ENCODE results near the gene GALNTL6. TPM values are rescaled to one million over a fixed set of nuclear protein-coding genes. Genes with fewer than 3 reads are reported as not detected.

Gene GALNTL6
- total and polyA plus RNA-seq, 2 donors (not counting 1 experiment from before 2014, with no cell fraction given) = 0.99 to 1.1 TPM

DNA sequence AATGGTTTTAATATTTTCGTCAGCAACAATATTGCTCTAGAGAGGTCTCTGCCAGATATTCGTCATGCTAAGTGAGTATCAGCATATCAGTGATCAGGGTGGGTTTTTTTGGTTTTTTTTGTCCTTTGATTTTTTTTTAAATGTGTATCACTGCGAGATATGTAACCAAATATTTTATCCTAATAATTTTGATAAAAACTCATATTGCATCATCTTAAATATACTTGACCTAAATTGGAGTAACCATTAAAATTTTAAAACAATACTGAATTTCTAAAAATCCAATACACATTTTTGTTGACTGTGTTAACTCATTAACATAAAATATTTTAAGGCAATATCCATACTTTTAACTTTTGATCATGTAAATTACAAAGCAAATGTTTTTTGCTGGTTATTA is 498.5 kb downstream of the GALNTL6 start:
- CTCF ChIA-PET = no interaction called here

GRCh38 chr4:172323288-172323687 is 510.1 kb downstream of the GALNTL6 start:
- ATAC-seq (ENCODE audit: low read depth) (no peak), DNase-seq (no peak)
- no peak overlapping the region for H3K27ac ChIP-seq (ENCODE audit: low read length in 2 of 2)
- TF ChIP-seq, protein P1, sequence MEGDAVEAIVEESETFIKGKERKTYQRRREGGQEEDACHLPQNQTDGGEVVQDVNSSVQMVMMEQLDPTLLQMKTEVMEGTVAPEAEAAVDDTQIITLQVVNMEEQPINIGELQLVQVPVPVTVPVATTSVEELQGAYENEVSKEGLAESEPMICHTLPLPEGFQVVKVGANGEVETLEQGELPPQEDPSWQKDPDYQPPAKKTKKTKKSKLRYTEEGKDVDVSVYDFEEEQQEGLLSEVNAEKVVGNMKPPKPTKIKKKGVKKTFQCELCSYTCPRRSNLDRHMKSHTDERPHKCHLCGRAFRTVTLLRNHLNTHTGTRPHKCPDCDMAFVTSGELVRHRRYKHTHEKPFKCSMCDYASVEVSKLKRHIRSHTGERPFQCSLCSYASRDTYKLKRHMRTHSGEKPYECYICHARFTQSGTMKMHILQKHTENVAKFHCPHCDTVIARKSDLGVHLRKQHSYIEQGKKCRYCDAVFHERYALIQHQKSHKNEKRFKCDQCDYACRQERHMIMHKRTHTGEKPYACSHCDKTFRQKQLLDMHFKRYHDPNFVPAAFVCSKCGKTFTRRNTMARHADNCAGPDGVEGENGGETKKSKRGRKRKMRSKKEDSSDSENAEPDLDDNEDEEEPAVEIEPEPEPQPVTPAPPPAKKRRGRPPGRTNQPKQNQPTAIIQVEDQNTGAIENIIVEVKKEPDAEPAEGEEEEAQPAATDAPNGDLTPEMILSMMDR (IDR thresholded peaks at IDR 0.05) = no peak
- no peak for TF ChIP-seq EZH2 (IDR thresholded peaks at IDR 0.05; ENCODE audit: borderline replicate concordance, insufficient read depth, low read depth, low read length, poor library complexity, severe bottlenecking)
- no peak overlapping the region for H3K27ac Mint-ChIP-seq
- H4K20me1 ChIP-seq (ENCODE audit: control insufficient read depth, insufficient read depth, low read length, poor library complexity, severe bottlenecking) = no peaks in the 10 kb centered on the region
- H3K9me3 ChIP-seq (ENCODE audit: control extremely low read depth in 1 of 3, control insufficient read depth in 2 of 3, insufficient read depth in 1 of 3, low read length in 2 of 3) = no peaks in the 10 kb centered on the region
- no peak overlapping the region for H3K9ac ChIP-seq (ENCODE audit: low read length)
- POLR2A ChIA-PET = no interaction called here
- H3K9me3 Mint-ChIP-seq (ENCODE audit: insufficient read depth) = no peaks in the 10 kb centered on the region
- H3K4me2 ChIP-seq (replicated peaks; ENCODE audit: low read depth, low read length, poor library complexity, severe bottlenecking) = no peak overlapping the region
- no peak overlapping the region for H3K4me3 ChIP-seq (ENCODE audit: control extremely low read depth in 1 of 5, extremely low read depth in 1 of 5, insufficient read depth in 1 of 5, low read depth in 2 of 5, low read length in 4 of 5)
- intact Hi-C loops (cut with micrococcal nuclease) = no loop called here
- no peaks in the 10 kb centered on the region for H3K27me3 Mint-ChIP-seq
- CTCF ChIA-PET = no interaction called here
- H3K4me1 Mint-ChIP-seq = no peaks in the 10 kb centered on the region
- H3K27me3 ChIP-seq (replicated peaks in 1 of 4; ENCODE audit: control extremely low read depth in 1 of 4, control insufficient read depth in 3 of 4, insufficient read depth in 4 of 4, low read length in 3 of 4) = no peaks in the 10 kb centered on the region
- H3K36me3 ChIP-seq (replicated peaks in 1 of 2; ENCODE audit: control extremely low read depth in 1 of 2, control insufficient read depth in 1 of 2, extremely low read depth in 1 of 2, insufficient read depth in 2 of 2, low read length in 1 of 2) = no peaks in the 10 kb centered on the region
- no peaks in the 10 kb centered on the region for H3K4me1 ChIP-seq (ENCODE audit: control insufficient read depth in 2 of 2, insufficient read depth in 2 of 2, low read length in 2 of 2)
- WGBS (ENCODE audit: insufficient coverage) = no CpG with 5 or more reads among the region's 2 CpGs
- H2AFZ ChIP-seq (ENCODE audit: insufficient read depth, low read depth, low read length, poor library complexity, severe bottlenecking) = no peak overlapping the region
- H3K4me3 Mint-ChIP-seq = no peak overlapping the region
- H3K79me2 ChIP-seq (ENCODE audit: control insufficient read depth, insufficient read depth, low read length) = no peaks in the 10 kb centered on the region

More for the DNA sequence above, 498.5 kb downstream of the GALNTL6 start:
- POLR2A ChIA-PET = no interaction called here
- Histone ChIP-seq H3K4me1 (ENCODE audit: control insufficient read depth in 2 of 2, insufficient read depth in 2 of 2, low read length in 2 of 2) (no peaks in the 10 kb centered on the region), H3K27me3 (replicated peaks in 1 of 4; ENCODE audit: control extremely low read depth in 1 of 4, control insufficient read depth in 3 of 4, insufficient read depth in 4 of 4, low read length in 3 of 4) (no peaks in the 10 kb centered on the region), H3K79me2 (ENCODE audit: control insufficient read depth, insufficient read depth, low read length) (no peaks in the 10 kb centered on the region), H3K36me3 (replicated peaks in 1 of 2; ENCODE audit: control extremely low read depth in 1 of 2, control insufficient read depth in 1 of 2, extremely low read depth in 1 of 2, insufficient read depth in 2 of 2, low read length in 1 of 2) (no peaks in the 10 kb centered on the region), H3K4me3 (ENCODE audit: control extremely low read depth in 1 of 5, extremely low read depth in 1 of 5, insufficient read depth in 1 of 5, low read depth in 2 of 5, low read length in 4 of 5) (no peak overlapping the region), H2AFZ (ENCODE audit: insufficient read depth, low read depth, low read length, poor library complexity, severe bottlenecking) (no peak overlapping the region), H3K4me2 (replicated peaks; ENCODE audit: low read depth, low read length, poor library complexity, severe bottlenecking) (no peak overlapping the region), H3K9ac (ENCODE audit: low read length) (no peak overlapping the region), H3K9me3 (ENCODE audit: control extremely low read depth in 1 of 3, control insufficient read depth in 2 of 3, insufficient read depth in 1 of 3, low read length in 2 of 3) (no peaks in the 10 kb centered on the region), H4K20me1 (ENCODE audit: control insufficient read depth, insufficient read depth, low read length, poor library complexity, severe bottlenecking) (no peaks in the 10 kb centered on the region), H3K27ac (ENCODE audit: low read length in 2 of 2) (no peak overlapping the region)
- no peak for DNase-seq
- intact Hi-C loops (cut with micrococcal nuclease) = no loop called here
- no peak for ATAC-seq (ENCODE audit: low read depth)
- TF ChIP-seq EZH2 (IDR thresholded peaks at IDR 0.05; ENCODE audit: borderline replicate concordance, insufficient read depth, low read depth, low read length, poor library complexity, severe bottlenecking) = no peak
- TF ChIP-seq, protein P1 (IDR thresholded peaks at IDR 0.05) = no peak
- WGBS (ENCODE audit: insufficient coverage) = no CpG with 5 or more reads among the region's 3 CpGs
- H3K4me1 Mint-ChIP-seq = no peaks in the 10 kb centered on the region
- no peak overlapping the region for H3K4me3 Mint-ChIP-seq
- H3K27me3 Mint-ChIP-seq = no peaks in the 10 kb centered on the region
- no peak overlapping the region for H3K27ac Mint-ChIP-seq
- H3K9me3 Mint-ChIP-seq (ENCODE audit: insufficient read depth) = peaks cover 3% of the 10 kb centered on the region
